Measurements from ENCODE around the gene THRA.

DNA sequence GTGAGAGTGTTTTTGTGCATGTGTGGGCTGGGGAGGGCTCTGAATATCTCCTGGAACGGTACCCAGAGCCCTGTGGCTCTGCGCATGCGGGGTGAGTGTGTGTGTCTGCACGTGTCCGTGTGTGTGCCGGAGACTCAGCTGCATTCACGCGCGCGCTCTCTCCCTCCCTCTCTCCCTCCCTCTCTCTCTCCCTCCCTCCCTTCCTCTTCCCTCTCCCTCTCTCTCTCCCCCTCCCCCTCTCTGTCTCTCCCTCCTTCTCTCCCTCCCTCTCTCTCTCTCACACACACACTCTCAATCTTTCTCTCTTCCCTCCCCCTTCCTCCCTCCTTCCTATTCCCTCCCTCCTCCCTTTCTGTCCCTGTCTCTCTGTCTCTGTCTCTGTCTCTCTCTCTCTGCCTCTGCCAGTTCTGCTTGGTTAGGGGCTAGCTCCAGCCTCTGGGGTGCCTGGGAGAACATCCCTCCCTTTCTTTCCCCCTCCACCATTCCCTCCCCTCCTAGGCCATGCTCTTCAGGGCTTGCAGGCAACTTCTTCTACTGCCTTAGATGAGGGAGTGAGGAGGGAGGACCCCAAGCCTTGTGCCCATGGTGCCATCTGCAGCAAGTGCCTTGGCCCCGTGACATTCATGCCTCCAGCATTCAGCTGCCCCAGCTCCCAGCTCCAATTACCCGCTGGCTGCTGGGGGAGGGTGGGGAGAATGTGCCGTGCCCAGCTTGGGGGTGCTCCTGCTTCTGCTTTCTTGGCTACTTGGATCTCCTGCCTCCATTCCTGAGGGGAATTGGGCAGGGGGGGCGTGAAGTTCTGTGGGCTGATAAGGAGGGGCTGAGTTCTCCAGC is 6.4 kb downstream of the THRA start:
- no peak for TF ChIP-seq CTCF (conservative IDR thresholded peaks at IDR 0.05; ENCODE audit: low read length)
- TF ChIP-seq EZH2phosphoT487 (IDR thresholded peaks at IDR 0.05; ENCODE audit: borderline replicate concordance) = no peak

Data from Loucy (cell line).